GM12892 (cell line): ENCODE measurements around the gene SLC7A6.
A peak's percentile ranks its signal among the peaks of the same experiment; 100 is the strongest.

Source experiments
- DNase-seq: peaks from one replicate; pipeline ENCODE4 v3.0.0; 2011; ENCODE audit not compliant: insufficient read length
- FAIRE-seq: peaks from 2 replicates; lab custom pipeline; 2011; peaks lifted over from hg19 to GRCh38; lab: Jason Lieb, UNC
- POLR2A ChIP-seq: IDR thresholded peaks from 2 replicates; pipeline ENCODE4 v1.6.1; 2011; ENCODE audit warnings: low read depth, low read length, control low read depth
- POLR2AphosphoS5 ChIP-seq: IDR thresholded peaks from 2 replicates; pipeline ENCODE4 v1.6.1; 2011; ENCODE audit warnings: low read depth, low read length, control low read depth
- TAF1 ChIP-seq: IDR thresholded peaks from 2 replicates; pipeline ENCODE4 v1.6.1; 2011; ENCODE audit warnings: low read depth, mild to moderate bottlenecking, control low read depth, low read length, borderline replicate concordance

Gene SLC7A6

GRCh38 chr16:68249371-68249770 is 15.0 kb upstream of the SLC7A6 start:
- TF ChIP-seq POLR2A: no peak
- no peak for TF ChIP-seq POLR2AphosphoS5
- TF ChIP-seq TAF1: no peak
- no peak for DNase-seq

GRCh38 chr16:68250951-68251350 is 13.4 kb upstream of the SLC7A6 start:
- DNase-seq (no peak), FAIRE-seq (no peak)

More at GRCh38 chr16:68249371-68249770, 15.0 kb upstream of the SLC7A6 start:
- no peak for FAIRE-seq

GRCh38 chr16:68251832-68252231 is 12.5 kb upstream of the SLC7A6 start:
- FAIRE-seq (no peak), DNase-seq (no peak)
- TF ChIP-seq POLR2AphosphoS5: no peak
- TF ChIP-seq POLR2A: no peak
- TF ChIP-seq TAF1: no peak

More at GRCh38 chr16:68250951-68251350, 13.4 kb upstream of the SLC7A6 start:
- TF ChIP-seq TAF1: no peak
- TF ChIP-seq POLR2AphosphoS5: no peak
- TF ChIP-seq POLR2A: no peak

GRCh38 chr16:68252383-68252782 is 11.9 kb upstream of the SLC7A6 start:
- no peak for FAIRE-seq
- TF ChIP-seq TAF1 (no peak), POLR2A (no peak), POLR2AphosphoS5 (no peak)
- DNase-seq: no peak

- FAIRE-seq: no peak
- DNase-seq: no peak
- no peak for TF ChIP-seq TAF1
- TF ChIP-seq POLR2AphosphoS5: no peak
- no peak for TF ChIP-seq POLR2A
These were observed 10.6 kb upstream of the SLC7A6 start for GRCh38 chr16:68253721-68254120.

- no peak for FAIRE-seq
- TF ChIP-seq POLR2A (no peak), POLR2AphosphoS5 (no peak), TAF1 (no peak)
These were observed 8.6 kb upstream of the SLC7A6 start for GRCh38 chr16:68255712-68256111.

GRCh38 chr16:68257251-68257905 is 6.9 kb upstream of the SLC7A6 start:
- peak; percentile 79 for FAIRE-seq
- TF ChIP-seq POLR2A: no peak
- no peak; the same call in 1 of the 2 replicates for TF ChIP-seq POLR2AphosphoS5
- no peak for TF ChIP-seq TAF1
- peak; percentile 83 for DNase-seq

More at GRCh38 chr16:68255712-68256111, 8.6 kb upstream of the SLC7A6 start:
- DNase-seq: no peak

- FAIRE-seq: peak; percentile 62
- no peak for TF ChIP-seq POLR2A
- TF ChIP-seq TAF1: no peak
- TF ChIP-seq POLR2AphosphoS5: no peak
These were observed 6.2 kb upstream of the SLC7A6 start for GRCh38 chr16:68257906-68258800.

GRCh38 chr16:68259007-68259825 is 5.1 kb upstream of the SLC7A6 start:
- FAIRE-seq (no peak), DNase-seq (no peak)
- no peak for TF ChIP-seq POLR2A
- TF ChIP-seq POLR2AphosphoS5: no peak
- no peak for TF ChIP-seq TAF1

More at GRCh38 chr16:68257906-68258800, 6.2 kb upstream of the SLC7A6 start:
- no peak for DNase-seq

GRCh38 chr16:68263559-68264127 is 683 bp upstream of the SLC7A6 start:
- TF ChIP-seq POLR2A (no peak), TAF1 (0 out of 2 replicates have a peak, but pooled peaks have one; percentile 13)
- DNase-seq: no peak
- FAIRE-seq: no peak

GRCh38 chr16:68265078-68265920 is 973 bp downstream of the SLC7A6 start:
- no peak for DNase-seq
- FAIRE-seq: peak; percentile 62
- TF ChIP-seq TAF1 (no peak), POLR2A (0 out of 2 replicates have a peak, but pooled peaks have one; percentile 19), POLR2AphosphoS5 (no peak)
